GDM1 (cell line): ENCODE data around the gene STK32C.
A peak's percentile ranks its signal among the peaks of the same experiment; 100 is the strongest.

Experiments
- DNase-seq: peaks from one replicate; lab custom pipeline; 2025; lab: John Stamatoyannopoulos, UW

The STK32C gene

DNA sequence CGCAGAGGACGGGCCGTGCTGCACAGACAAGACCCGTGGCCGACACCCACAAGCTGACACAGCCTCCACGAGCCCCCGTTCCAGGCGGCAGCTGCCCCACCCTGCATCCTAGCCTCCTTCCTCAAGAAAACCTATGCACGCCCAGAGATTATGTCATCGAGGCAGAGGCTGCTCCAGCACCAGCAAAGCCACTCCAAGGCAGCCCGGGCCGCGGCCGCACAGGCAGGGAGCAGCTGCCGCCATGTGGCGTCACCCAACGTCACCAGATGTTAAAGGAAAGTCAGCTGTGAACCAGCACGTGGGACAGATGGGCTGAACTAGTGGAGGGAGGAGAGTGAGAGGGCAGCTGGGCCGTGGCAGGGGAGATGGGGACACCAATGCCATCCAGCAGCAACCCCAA is 59.8 kb downstream of the STK32C start:
- DNase-seq: no peak

DNA sequence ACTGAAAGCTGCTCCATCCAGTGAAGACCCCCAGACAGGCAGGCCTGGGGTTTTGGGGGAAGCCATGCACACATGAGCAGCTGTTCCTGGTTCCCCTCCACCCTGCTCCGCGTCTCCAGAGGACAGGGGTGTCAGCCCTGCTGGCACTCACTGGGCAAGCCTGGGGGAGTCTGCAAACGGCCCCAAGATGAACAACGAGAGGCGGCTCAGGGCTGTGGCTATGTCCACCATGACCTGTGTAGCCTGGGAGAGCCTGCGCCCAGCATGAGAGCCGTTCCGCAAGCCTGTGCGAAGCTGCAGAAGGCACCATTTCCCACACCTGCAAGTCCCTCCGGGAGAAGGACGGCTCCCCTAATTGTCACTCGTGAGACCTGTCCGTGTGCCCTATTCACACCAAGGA is 61.5 kb downstream of the STK32C start:
- no peak for DNase-seq

DNA sequence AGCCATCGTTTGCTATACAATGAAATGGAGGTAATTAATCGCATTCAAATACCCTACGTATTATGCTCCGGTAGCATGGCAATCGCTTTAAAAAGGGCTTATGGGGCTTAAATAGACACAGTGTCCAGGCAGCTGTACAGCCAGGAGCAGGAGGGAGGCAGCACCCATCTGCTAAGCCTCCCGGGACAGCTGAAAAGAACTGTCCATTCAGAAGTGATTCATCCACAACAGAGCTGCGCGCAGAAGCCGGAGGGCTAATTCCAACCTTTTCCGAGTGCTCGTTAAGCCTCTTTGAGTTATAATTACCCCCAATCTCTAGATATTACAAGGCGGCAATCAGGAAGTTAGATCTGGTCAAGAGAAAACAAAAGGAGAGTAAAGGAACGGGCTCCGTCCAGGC is 62.7 kb downstream of the STK32C start:
- no peak for DNase-seq

DNA sequence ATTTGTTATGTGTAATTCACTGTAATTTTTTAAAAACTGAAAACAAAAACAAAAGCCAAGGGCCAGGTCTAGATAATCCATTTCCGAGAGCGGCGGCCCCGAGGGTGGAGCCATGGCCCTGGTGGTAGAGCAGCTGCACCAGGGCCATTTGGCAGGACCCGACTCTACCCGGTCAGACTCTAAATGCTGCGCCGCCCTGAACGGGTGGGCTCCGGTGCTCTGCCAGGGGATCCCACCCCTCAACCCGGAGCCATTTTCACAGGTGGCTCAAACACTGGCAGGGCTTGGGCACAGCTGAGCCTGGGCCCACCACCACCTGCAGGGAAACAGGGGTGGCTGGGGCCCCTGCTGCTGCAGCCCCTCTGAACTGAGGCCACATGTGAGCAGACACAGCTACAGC is 64.1 kb downstream of the STK32C start:
- DNase-seq: no peak

DNA sequence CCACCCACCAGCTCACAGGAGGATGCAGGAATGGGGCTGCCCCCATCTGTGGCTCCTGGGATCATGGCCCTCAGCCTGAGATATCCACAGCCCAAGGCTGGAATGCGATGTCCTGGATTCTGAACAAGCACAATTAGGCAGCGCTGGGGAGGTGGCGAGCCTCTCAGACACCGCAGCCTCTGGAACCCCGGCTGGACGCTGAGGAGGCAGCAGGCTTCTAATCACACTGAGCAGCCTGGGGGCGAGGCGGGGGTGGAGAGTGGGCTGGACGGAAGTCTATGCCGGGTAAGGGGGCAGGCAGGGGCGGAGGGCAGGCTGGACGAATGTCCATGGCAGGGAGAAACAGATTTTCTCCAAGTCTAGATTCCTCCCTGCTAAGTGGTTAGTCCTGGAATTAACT is 64.6 kb downstream of the STK32C start:
- no peak for DNase-seq

DNA sequence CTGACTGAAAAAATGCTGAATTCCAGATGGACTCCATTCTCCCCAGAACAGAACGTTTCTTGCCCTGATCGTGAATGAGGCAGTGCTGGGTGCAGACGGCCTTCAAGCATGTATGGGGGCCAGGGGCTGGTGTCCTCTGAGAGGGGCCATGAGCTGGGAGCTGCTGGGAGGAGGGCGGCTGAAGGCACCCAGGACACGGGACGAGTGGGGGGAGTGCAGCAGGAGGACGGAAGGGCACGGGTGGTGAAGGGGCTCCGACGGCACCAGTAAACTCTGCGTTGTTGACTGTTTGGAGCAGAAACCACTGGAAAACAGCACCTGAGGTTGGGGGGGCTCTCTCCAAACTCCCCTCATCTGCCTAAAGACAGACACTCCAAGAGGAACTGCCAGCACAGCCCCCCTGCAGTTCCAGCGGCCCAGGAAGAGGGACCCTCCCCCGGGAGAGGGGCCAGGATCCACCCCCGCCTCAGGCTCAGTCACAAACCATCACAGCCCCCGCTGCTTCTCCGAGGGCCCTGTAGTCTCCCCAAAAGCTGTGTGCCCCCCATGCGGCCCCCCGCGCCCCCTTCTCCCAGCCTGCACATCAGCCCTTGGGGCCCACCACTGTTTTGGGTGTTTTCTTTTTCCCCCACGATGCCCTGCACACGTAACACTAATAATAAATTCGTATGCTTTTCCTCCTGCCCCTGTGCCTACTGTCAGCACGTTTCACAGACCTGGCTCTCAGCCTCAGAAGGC is 65.5 kb downstream of the STK32C start:
- DNase-seq: no peak

DNA sequence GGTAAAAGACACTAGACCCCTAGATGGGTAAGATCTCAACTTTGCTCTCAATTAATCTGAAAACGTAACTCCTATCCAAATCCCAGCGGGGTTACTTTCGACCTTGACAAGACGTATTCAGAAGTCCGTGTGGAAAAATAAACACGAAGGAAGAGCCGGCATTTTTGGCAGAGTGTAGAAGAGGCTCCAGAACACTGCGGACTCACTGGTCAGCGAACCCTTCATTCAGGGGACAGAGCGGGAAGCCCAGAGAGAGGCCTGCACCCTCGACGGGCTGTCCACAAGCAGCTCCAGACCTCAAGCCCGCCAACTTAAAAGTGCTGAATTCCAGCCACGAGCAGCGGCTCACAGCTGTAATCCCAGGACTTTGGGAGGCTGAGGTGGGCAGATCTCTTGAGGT is 66.3 kb downstream of the STK32C start:
- no peak for DNase-seq

DNA sequence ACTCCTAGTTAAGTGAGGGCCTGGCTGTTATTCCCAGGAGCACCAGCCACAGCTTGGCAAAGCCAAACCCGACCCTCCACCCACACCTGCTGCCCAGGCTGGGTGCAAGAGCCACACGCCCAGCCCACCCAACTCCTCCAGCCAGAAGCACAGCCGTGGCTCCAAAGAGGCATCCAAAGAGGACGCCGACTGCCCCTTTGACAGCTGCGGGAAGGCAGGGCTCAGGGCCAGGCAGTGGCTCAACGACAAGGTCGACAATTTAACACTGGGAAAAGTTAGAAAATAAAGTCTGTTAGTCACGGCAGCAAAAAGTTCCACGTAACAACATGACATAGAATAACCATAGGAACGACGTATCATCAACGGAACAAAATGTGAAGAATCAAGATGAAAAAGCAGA is 66.7 kb downstream of the STK32C start:
- DNase-seq: no peak

DNA sequence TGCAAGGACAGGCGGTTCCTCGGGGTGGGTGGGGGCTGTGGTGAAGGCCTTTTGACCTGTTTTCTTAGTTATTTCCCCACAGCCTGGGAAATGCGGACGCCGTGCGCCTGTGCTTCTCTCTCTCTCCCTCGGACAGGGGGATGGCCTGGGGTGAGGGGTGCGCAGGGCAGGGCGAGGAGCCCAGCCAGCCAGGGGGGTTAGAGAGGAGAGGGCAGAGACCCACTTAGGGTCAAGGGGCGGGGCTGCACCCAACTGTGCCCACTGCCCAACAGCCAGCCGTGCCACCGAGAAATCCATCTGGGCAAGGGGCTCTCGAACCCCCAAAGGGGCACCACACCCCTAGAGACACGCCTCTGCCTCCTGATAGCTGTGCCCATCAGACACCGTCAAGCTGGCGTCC is 67.2 kb downstream of the STK32C start:
- no peak for DNase-seq

DNA sequence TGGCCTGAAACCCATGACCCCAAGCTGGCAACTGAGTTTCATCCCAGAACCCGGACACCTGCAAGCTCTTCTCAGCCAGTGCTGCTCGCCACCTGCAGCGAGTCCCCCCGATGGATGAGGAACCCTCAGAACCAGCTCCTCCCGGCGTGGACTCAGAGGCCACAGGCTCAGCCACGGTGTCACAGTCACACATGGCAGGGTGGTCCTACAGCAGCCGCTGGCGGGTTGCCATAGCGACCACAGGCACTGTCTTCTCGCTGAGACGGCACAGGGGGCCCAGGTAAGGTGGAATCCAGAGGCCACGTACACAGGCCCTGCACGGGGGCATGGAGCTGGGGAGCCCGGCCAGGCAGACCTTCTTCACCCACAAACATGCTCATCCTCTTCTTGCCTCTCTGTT is 67.6 kb downstream of the STK32C start:
- DNase-seq: no peak

DNA sequence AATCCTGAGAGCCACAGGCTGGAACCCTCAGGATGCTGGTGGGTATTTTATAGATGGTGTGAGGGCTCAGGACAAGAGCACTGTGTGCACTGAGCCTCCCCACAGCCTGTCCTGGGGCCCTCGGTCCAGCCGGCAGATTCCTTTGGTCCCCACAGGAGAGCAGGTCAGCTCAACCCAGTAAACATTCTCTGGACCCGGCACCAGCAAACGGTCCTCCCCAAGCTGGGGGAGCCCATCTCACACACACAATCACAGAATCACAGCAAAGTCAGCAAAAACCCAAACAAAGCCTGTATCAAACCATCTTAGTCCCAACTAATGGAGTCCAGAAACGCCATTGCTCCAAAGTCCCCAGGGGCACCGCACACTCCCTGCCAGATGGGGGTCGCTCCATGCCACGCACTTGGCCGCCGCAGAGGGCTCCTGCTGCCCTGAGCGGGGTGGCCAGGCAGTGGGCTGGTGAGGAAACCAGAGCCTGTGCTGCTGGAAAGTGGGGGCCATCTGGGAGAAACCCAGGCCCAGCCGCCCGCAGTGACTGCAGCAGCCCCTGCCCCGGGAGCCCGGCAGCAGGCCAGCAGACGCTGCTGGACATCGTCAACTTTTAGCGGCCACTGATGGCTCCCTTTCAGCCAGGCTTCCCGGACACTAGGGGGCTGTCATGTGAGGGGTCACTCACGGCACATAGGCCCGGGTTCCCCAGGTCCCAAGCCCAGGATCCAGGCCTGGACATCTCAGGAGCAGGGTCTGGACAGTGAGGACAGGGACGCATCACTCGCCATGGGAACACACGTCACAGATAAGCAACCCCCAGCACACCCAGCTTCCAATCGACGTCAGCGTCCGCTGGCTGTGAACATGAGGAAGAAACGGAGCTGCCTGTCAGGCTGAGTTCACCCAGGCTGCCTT is 68.4 kb downstream of the STK32C start:
- no peak for DNase-seq

DNA sequence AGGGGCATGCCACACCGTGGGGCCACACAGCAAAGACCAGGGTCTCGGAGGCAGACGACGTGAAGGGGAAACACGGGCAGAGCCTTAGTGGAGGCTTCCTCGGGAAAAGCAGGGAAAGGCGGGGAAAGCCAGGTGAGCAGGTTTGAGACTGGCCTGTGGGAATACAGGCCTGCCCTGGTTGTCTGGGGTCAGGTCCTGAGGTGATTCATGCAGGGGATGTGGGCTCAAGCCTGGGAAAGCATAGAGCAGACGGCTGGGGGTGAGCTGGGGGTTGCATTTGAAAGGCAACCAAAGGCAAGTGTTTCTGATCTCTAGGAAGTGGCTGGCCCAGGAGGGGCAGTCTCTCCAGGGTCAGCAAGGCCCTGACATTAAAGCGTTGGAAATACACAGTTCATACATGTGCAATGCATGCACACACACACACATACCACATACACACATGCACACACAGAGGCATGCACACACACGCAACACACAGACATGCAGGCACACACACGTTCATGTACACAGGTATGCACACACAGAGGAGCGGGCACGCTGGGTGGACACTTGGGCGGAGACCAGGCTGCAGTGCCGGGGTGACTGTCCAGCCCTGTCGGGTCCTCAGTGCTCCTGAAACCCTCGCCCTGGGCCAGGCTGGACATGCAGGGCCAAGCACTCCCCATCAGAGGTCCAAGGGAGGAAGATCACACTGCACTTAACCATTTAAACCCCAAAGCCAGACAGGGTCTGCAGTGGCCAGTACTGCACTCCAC is 69.2 kb downstream of the STK32C start:
- no peak for DNase-seq

DNA sequence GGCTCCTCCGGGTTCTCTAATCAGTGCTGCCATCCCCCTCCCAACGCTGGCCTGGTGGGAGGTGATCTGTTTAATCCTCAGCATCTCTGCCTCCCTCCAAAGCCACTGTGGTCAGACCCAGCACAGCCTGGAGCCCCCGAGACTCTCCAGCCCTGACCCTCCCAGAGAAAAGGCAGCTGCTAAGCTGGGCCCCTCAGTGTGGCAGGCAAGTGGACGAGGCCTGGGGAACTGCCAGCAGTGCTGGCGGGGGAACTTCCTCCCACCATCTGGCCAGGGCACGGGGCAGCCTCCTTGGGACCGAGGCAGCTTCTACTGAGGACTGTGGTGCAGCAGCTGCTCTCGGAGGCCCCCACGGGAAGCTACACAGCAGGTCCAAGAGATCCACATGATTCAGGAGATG is 69.9 kb downstream of the STK32C start:
- no peak for DNase-seq

DNA sequence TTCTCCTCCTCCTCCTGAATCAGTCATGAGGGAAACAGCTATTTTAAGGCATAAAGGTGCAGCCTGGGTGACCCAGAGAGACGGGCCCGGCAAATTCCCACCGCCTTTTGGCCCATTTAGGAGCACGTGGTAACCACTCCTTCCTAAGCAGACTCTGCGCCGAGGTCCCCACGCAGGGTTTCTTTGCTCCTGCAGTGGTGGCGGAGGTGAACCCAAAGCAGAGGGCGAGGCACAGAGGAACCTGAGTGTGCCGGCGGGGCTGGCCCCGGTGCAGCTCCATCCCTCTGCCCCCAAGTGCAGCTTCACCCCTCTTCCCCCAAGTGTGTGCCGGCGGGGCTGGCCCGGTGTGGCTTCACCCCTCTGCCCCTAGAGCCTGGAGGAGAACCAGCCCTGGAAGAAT is 70.4 kb downstream of the STK32C start:
- DNase-seq: no peak

DNA sequence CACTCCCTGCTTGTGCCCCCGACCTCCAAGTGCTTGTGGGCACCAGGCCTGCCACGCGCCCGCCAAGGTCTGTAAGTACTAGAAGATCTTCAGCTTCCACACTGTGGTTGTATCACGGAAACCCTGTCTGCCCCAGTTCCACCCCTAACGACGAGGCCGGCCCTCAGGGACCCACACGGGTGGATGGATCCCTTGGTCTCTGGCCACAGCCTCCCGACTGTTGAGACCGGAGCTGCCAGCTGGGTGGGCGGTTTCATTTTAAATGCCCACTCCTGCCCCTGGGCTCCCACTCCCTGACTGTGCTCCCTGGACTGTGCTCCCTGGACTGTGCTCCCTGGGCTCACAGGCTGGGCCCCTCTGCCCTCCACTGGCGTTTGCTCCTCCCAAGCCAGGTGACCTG is 70.9 kb downstream of the STK32C start:
- no peak for DNase-seq

DNA sequence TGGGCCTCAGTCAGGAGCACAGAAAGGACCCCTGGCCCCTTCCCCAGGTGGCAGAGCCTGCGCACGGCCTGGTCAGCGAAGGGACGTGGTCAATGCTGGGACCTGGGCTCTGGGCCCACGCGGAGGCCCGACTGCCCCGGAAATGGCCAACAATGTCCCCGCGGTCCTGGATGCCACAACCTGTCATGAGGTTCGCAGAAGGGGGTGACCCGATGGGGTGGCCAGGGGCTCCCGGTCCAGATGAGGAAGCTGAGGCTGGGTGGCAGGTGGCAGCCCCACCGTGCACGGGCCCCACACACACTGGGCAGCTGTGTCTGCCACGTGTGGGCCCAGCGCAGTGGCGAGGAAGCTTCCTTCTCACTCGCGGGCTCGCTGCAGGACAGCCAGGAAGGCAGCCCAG is 71.6 kb downstream of the STK32C start:
- DNase-seq: no peak

DNA sequence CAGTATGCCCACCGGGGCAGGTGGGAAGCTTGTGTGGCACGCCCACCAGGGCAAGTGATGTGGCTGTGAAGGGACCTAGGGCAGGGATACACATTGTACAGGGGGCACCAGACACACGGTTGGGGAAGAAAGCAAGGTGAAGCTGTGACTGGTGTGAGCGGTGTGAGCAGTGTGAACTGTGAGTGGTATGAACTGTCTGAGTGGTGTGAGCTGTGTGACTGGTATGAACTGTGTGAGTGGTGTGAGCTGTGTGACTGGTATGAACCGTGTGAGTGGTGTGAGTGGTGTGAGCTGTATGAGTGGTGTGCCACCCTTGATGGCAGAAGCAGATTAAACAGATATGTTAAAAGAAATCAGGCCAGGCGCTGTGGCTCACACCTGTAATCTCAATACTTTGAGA is 72.9 kb downstream of the STK32C start:
- no peak for DNase-seq

DNA sequence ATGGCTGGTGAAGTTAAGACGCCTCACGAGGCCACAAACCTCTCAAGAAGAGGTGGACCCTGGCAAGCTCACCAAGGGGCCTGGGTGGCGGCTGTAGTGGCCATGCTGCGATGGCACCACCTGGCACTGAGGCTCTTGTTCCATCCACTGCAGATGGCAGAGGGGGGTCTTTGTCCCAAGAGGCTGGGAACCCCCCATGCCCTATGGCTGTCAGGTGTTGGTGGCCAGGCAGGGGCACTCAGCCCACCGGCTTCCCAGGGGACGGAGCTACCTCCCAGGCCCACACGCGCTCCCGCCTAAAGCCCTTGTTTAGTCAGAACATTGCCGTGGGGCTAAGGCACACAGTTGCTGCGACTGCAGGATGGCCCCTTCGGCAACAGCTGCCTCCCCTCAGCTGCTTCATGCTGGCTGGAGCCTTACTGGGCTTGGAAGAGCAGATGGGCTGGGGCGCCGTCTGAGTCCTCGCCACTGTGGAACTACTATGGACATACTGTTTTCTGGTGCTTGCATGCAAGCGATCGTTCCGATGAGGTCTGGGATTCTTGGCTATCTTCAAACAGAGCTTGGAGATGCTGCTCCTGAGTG is 74.2 kb downstream of the STK32C start:
- no peak for DNase-seq

DNA sequence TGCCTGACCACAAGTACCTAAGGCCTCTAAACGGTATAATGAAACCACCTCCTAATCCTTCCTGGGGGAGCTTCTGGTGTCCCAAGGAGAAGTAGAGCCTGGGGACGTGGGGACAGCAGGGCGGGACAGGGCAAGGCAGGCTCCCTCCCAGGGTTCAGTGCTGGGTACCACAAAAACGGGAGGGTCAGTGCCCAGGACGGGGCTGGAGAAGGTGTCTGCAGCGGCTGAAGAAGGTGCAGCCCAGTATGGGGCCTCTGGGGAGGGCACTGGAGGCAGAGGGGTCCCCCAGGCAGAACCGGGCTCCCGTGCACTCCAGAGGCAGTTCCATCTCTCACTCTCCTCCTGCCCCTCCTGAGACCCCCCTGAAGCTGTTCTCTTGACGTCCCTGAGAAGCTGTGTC is 74.8 kb downstream of the STK32C start:
- DNase-seq: no peak

DNA sequence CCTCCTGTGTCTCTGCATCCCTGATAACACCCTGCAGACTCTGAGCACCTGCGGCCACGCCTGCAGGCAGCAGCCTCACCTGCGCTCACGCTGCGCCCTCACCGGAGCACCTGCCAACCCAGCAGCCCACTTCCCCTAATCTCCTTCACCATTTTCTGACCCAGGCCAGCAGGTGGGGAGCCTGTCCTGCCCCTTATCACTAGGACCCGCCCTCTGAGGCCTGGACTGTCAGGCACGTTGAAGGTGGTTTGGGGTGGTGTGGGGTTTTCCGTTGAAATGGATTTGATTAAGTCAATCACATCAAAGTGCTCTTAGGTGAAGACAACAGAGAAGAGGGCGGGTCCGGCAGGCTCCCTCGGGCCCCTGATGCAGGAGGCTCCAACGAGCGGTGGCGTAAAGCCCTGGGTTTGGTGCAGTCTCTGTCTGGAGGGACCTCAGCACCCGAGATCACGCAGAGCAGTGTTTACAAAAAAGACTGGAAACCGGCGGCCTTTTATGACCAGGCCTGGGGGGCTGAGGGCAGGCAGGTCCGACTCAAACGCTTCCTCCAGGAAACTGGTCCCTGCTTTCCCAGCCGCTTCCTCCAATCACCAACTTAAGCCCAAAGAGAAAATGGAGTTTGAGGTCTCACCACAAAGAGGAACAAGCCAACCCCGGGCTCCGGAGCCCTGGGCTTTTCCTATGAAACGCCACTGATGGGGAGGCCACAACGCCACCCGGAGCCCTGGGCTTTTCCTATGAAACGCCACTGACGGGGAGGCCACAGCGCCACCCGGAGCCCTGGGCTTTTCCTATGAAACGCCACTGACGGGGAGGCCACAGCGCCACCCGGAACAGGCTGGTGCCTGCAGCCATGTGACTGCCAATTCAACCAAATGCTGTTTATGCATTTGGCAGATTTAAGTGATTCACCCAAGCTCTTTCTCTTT is 75.5 kb downstream of the STK32C start:
- DNase-seq: peak; percentile 85

DNA sequence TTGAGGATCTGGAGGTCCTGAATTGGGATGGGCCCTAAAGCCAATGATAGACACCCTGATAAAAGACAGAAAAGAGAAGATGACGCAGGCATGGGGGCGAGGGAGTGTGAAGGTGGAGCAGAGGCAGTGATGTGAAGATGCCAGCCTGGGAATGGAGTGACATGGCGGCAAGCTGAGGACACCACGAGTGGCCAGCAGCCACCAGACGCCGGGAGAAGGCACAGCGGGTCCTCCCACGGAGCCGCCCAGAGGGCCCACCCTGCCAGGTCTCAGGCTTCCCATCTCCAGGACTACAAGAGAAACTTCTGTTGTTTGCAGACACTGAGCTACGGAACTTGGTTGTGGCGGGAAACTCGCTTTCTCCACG is 76.1 kb downstream of the STK32C start:
- no peak for DNase-seq
